ENCODE measurements around the gene PRRC2B.
"Not testable (repeated sequence)": the region's sequence is repeated elsewhere in the genome, so short reads cannot be mapped to it uniquely, and the experiment has no call there.

Gene PRRC2B

GRCh38 chr9:131387394-131387793 is 6.5 kb upstream of the PRRC2B start:
- no peak for DNase-seq

DNA sequence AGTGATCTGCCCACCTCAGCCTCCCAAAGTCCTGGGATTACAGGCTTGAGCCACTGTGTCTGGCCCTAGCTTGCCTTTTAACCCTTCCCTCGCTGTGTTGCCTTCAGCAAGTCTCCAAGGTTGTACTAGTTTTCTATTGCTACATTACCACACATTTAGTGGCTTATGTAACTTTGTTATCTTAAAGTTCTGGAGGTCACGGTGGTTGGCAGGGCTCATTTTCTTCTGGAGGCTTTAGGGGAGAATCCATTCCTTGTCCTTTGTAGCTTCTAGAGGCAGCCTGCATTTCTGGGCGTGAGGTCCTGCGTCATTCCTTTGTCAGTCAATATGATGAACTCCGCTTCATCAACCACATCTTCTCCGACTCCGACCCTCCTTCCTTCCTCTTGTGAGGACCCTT is 2.9 kb upstream of the PRRC2B start:
- no peak for DNase-seq

DNA sequence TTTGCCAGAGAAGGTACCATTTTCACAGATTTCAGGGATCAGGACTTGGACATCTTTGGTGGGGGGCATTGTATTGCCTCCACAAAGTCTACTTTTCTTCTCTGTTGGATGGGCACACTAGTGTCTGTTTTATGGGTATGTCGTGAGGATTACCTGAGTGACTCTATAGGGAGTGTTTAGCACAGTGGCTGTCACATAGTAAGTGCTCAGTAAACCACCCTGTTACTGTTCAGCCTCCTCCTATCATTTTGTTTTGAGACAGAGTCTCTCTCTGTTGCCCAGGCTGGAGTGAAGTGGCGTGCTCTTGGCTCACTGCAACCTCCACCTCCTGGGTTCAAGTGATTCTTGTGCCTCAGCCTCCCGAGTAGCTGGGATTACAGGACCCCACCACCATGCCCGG is 2.4 kb upstream of the PRRC2B start:
- DNase-seq: no peak

DNA sequence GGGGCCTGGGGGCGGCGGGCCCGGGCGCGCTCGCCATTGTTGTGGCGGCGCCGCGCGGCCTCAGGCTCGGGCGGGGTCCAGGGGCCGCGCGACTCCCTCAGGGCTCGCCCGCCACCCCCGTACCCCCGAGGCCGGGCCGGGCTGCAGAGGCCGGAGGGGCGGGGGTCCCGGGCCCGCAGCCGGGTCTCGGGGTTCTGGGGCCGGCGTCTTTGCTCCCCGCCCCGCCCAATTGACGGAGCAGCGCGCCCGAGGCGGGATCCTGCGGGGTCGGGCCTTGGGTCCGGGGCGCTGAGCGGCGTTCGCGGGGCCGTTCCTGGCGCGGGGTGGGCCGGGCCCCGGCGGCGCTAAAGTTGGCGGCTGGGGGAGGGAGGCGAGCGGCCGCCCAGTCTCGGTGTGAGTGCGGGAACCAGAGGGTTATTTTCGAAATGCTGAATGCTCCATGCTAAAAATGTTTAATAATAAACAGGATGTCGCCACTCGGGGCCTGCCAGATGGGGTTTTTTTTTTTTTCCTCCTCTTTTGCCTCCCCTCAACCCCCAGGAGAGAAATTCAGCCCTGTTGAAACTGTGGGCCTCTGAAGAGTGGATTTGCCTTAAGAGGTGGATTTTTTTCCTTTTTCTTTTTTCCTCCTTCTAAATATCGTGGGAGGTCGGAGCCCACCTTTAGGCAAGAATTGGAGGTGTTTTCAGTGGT is 724 bp downstream of the PRRC2B start:
- DNase-seq: peak in 1 of 2 experiments; percentile 29

- no peak for DNase-seq
Observed at GRCh38 chr9:131395157-131396098, 1.5 kb downstream of the PRRC2B start.

DNA sequence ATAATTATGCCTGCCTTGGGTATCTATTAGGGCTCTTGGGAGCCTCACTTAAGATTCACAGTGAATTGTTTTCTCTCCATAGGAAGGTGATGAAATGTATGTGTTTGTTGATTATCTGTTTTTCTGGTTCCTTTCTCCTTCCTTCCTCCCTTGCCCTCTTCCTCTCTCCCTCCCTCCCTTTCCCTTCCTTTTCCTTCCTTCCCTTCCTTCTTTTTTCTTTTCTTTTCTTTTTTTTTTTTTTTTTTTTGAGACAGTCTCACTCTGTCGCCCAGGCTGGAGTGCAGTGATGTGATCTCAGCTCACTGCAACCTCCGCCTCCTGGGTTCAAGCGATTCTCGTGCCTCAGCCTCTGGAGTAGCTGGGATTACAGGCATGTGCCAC is 2.2 kb downstream of the PRRC2B start:
- DNase-seq: not testable (repeated sequence)

DNA sequence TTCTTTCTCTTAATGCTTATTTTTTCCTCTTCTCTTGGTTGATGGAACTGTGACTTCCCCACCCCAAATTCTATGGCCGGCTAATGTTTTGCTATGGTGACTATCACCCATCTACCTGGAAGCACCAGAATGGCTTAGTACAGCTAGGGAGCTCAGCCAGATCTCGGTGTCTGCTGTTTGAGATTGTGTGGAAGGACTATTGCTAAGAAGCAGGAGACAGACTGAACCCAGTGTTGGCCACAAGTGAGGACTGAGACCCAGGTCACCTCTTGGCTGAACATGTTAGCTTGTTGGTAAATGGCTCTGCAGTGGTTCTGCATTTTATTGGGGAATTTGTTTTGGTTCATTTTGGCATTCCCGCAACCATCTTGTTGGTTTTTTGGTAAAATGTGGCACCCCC is 2.7 kb downstream of the PRRC2B start:
- no peak for DNase-seq

DNA sequence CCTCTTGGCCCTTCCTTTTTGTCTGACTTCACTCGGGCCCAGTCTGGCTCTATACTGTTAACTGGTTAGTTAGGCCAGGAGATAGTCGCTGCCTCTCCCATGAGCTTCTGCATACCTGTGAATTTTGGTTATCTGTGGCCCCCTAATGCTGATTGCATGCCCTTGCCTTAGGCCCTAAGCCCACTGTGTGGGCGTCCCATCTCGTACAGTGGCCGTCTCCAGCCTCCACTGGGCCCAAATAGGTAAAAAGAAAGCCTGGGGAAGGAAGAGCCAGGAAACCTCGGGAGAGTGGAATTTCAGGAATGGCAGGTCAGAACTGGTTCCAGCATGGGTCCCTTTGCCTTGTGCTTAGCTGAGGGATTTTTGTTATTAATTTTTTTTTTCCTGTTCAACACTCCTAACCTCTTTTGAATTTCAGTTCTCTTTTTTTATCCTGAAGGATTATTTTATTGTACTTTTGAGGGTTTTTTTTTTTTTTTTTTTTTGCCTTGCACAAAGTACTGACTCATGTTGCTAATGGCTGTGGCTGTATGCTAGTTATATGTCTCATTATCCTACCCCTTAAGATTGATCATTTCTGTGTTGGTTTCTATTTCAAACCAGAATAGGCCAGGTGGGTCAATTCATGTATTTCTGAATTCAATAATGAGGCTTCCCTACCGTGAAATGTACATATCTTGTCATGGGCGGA is 3.4 kb downstream of the PRRC2B start:
- DNase-seq: no peak

- no peak for DNase-seq
Observed at GRCh38 chr9:131398204-131398603, 4.3 kb downstream of the PRRC2B start.

- no peak for DNase-seq
Observed at GRCh38 chr9:131399972-131400371, 6.1 kb downstream of the PRRC2B start.

DNA sequence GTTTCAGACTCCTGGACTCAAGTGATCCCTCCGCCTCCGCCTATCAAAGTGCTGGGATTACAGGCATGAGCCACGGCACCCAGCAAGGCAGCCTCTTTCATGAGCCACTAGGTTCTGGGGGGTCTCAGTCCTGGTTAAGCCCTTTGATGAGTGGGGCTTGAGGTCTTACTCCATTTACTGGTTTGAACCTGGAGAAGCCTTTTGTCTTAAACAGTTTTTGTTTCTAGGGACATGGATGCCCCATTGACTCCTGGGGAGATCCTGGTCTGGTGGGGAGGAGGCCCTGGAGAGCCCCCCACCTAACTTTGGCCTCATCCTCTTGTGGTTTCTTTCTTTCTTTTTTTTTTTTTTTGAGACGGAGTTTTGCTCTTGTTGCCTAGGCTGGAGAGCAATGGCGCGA is 6.7 kb downstream of the PRRC2B start:
- no peak for DNase-seq

DNA sequence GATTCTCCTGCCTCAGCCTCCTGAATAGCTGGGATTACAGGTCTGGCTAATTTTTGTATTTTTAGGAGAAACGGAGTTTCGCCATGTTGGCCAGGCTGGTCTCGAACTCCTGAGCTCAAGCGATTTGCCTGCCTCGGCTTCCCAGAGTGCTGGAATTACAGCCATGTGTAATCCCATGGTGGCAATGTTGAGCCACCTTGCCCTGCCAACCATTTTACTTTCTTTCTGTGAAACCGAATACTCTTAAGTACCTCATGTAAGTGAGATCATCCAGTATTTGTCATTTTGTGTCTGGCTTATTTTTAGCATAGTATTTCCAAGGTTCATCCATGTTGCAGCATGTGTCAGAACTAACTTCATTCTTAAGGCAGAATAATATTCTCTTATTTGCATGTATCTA is 8.2 kb downstream of the PRRC2B start:
- no peak for DNase-seq

DNA sequence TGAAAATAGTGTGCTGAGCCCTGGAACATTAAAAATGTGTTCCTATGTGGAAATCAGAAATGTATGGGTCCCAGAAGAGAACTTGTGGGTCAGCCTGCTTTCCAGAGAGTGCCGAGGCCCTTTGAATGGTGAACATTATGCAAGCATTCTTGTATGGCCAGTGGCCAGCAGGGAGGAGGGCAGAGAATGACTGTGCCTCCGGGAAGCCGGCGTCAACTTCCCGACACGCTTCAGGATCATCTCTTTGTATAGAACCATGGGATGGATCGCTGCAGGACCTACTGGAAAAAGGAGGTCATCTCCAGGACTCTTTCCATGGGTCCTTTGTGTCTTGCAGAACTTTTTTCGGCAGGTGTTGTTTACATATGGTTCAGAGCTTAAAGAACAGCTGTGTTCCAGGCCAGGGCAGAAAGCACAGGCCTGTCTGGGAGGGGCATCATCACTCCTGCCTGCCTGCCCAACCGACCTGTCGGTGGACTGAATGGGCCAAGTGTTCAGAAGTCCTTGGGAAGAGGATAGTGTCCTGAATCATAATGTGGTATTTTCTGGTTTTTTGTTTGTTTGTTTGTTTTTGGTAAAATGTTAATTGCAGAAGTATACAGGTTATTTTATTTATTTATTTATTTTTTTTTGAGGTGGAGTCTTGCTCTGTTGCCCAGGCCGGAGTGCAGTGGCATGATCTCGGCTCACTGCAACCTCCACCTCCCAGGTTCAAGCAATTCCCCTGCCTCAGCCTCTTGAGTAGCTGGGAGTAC is 9.0 kb downstream of the PRRC2B start:
- peak in 1 of 2 experiments; percentile 32 for DNase-seq

DNA sequence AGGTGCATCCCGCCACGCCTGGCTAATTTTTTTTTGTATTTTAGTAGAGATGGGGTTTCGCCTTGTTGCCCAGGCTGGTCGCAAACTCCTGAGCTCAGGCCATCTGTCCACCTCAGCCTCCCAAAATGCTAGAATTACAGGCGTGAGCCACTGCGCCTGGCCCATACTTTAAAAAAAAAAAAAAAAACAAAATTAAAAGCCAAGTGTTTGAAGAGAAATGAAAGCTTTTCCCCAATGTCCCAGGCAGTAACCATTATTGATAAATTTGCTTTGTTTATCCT is 9.5 kb downstream of the PRRC2B start:
- DNase-seq: no peak

- DNase-seq: no peak
Observed at GRCh38 chr9:131404581-131404980, 10.7 kb downstream of the PRRC2B start.

- no peak for DNase-seq
Observed at GRCh38 chr9:131404987-131405386, 11.1 kb downstream of the PRRC2B start.

GRCh38 chr9:131405428-131405827 is 11.5 kb downstream of the PRRC2B start:
- DNase-seq: no peak

DNA sequence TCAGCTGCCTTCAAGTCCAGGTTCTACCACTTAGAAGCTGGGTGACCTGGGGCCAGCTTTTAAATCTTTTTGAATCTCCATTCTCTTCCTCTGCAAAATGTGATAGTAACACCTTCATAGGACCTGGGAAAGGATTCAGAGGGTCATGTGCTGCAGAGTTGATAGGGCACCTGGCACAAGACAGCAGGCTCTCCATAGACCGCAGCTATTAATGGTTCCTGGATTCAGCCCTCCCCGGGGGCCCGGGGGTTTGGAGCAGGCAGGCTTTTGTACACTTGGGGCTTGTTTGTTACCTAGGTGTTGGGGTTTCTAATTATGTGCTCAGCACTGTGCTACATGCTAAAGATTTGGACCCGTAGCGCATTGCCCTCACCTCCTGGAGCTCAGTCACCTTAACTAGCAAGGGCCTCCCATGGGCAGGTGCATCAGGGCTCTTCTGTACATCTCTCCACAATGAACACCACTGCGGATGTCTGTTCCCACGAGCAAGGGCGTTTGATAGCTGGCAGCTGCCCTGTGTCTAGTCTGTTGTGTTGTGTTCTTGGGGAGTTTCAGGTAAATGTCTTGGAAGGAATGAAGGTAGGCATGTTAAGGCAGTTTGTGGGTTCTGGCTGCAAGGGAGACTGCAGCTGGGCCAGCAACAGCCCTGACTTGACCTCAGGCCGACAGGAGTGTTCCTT is 12.1 kb downstream of the PRRC2B start:
- no peak for DNase-seq

GRCh38 chr9:131406563-131407436 is 12.9 kb downstream of the PRRC2B start:
- DNase-seq: no peak

DNA sequence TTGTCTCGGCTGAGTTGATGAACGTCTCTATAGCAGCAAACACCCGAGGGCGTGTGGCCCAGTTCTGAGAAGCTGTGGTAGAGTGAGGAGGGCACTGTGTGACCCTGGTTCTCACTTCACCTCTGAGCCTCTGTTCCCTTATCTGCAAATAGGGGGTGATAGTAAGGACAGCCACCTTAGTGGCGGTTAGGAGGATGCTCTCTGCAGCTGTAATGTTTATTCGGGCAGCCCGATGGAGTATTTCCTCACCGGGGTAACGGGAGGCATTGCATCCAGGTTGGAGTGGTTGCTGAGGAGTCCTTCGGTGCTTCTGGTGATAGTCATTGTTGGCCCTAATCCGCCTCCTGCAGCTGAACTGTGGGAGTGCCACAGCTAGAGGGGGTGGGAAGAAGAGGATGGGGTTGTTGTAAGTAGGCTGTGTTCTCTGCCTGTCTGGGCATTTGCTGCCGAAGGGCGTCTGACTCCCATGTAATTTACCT is 13.9 kb downstream of the PRRC2B start:
- no peak for DNase-seq

GRCh38 chr9:131409458-131409992 is 15.6 kb downstream of the PRRC2B start:
- DNase-seq: no peak
